Measurements from ENCODE around the gene CNTF.

- TF ChIP-seq EP300 (IDR thresholded peaks at IDR 0.05; ENCODE audit: borderline replicate concordance in 1 of 2, low read depth in 1 of 2, low read length in 1 of 2) (no peak), PBX3 (IDR thresholded peaks at IDR 0.05) (no peak), YY1 (IDR thresholded peaks at IDR 0.05; ENCODE audit: low read depth) (no peak), MAX (IDR thresholded peaks at IDR 0.05; ENCODE audit: low read depth) (no peak), CTCF (IDR thresholded peaks at IDR 0.05) (no peak), MXI1 (IDR thresholded peaks at IDR 0.05; ENCODE audit: low read depth, low read length) (no peak)
These were observed 47.0 kb upstream of the CNTF start, which contains the start of gene LPXN for GRCh38 chr11:58575377-58576020.

Measured in SK-N-SH (cell line).